Erythroblast (primary cell): ENCODE results near the gene SHISAL2A.
A peak's percentile ranks its signal among the peaks of the same experiment; 100 is the strongest.
"Not testable (repeated sequence)": the region's sequence is repeated elsewhere in the genome, so short reads cannot be mapped to it uniquely, and the experiment has no call there.

ENCODE experiments used
- DNase-seq, 2 experiments: peaks; one replicate each; lab custom pipeline; 2025; lab: John Stamatoyannopoulos, UW
- GATA1 ChIP-seq: IDR thresholded peaks from 2 replicates; pipeline ENCODE4 v1.6.1; 2011; ENCODE audit warnings: low read depth, mild to moderate bottlenecking, control low read depth, low read length, moderate library complexity
- POLR2A ChIP-seq: IDR thresholded peaks from 2 replicates; pipeline ENCODE4 v1.6.1; 2011; ENCODE audit warnings: mild to moderate bottlenecking, low read length

SHISAL2A gene

GRCh38 chr1:52674497-52675384, 41.8 kb downstream of the SHISAL2A start:
- TF ChIP-seq POLR2A (no peak), GATA1 (no peak)
- no peak for DNase-seq

- DNase-seq = no peak
These were observed 43.4 kb downstream of the SHISAL2A start for GRCh38 chr1:52676249-52676903.

DNA sequence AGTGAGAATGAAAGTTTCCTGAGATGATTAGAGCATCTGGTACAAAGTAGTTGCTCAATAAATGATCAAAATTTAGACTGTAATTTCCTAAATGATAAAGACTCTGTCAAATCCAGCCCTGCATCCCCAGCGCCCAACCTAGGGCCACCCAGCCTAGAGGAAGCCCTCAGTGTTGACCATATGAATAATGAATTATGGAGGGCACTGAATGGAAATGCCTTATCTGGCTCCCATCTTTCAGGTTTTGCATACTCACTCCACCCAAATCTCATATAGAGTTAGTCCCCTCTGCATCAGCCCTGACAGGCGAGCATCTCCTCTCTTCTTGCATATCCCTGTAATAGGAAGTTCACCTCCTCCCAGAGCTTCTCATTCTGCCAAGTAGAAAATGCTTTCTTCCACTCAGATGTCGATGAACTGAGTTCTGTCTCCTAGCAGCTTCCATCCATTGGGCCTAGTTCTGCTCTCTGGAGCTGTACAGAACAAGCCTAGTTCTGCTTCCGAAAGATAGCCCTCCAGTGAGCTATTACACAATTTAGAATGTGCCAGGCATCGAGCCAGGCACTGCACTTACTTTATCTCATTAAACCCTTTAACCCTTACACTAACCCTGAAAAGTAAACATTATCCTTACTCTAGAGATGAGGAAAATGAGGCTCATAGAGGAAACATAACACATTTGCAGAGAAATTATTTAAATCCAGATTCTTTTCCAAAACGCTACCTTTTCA, 44.3 kb downstream of the SHISAL2A start:
- peak; percentile 32 to 36 for DNase-seq

More at GRCh38 chr1:52676249-52676903, 43.4 kb downstream of the SHISAL2A start:
- TF ChIP-seq GATA1 (no peak), POLR2A (no peak)

GRCh38 chr1:52679048-52679447, 46.1 kb downstream of the SHISAL2A start:
- no peak for TF ChIP-seq GATA1
- no peak for TF ChIP-seq POLR2A
- no peak for DNase-seq

More for the DNA sequence above, 44.3 kb downstream of the SHISAL2A start:
- TF ChIP-seq POLR2A = no peak
- no peak for TF ChIP-seq GATA1

GRCh38 chr1:52679498-52679897, 46.5 kb downstream of the SHISAL2A start:
- no peak for TF ChIP-seq GATA1
- TF ChIP-seq POLR2A = no peak
- DNase-seq = no peak

- no peak for TF ChIP-seq POLR2A
- TF ChIP-seq GATA1 = no peak
- no peak for DNase-seq
These were observed 47.4 kb downstream of the SHISAL2A start for GRCh38 chr1:52680353-52680752.

GRCh38 chr1:52681136-52681535, 48.2 kb downstream of the SHISAL2A start:
- no peak for DNase-seq
- TF ChIP-seq GATA1 (no peak), POLR2A (no peak)

GRCh38 chr1:52683367-52683940, 50.5 kb downstream of the SHISAL2A start:
- no peak for TF ChIP-seq GATA1
- no peak for TF ChIP-seq POLR2A
- DNase-seq = no peak

GRCh38 chr1:52684545-52684944, 51.6 kb downstream of the SHISAL2A start:
- TF ChIP-seq GATA1 (no peak), POLR2A (no peak)
- no peak for DNase-seq

GRCh38 chr1:52686261-52686751, 53.3 kb downstream of the SHISAL2A start:
- DNase-seq = peak; percentile 67 to 72

DNA sequence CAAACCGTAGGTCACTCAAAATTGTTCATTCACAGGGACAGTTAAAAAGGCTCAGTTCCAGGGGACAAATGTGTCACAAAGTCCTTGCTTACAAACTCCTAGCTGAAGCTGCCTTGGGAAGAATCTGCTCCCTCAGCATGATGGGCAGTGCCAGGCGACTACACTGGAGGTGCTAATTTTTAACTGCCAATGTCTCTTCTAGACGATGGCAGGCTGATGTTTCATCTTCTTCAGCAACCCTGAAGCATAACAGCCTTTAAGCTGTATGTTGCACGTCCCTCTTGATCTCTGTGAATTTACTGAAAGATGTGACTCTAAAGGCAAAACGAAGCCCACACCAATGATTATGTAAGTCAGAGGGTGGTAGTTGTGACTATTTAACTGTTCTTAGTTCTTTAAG, 53.9 kb downstream of the SHISAL2A start:
- no peak for DNase-seq
- TF ChIP-seq GATA1 = no peak
- no peak for TF ChIP-seq POLR2A

DNA sequence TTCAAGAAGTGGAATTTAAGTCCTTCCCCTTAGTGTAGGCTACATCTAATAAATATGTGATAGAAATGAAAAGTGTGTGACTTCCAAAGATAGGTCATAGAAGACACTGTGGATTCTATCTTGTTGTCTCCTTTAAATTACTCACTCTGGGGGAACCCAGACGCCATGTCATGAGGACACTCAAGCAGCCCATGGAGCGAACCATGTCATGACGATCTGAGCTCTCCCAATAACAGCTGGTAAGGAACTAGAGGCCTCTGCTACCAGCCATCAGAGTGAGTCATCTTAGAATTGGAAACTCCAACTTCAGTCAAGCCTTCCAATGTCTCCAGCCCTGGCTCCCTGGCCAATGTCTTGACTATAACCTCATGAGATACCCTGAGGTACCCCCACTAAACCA, 58.9 kb downstream of the SHISAL2A start:
- no peak for DNase-seq
- TF ChIP-seq GATA1 (no peak), POLR2A (no peak)

DNA sequence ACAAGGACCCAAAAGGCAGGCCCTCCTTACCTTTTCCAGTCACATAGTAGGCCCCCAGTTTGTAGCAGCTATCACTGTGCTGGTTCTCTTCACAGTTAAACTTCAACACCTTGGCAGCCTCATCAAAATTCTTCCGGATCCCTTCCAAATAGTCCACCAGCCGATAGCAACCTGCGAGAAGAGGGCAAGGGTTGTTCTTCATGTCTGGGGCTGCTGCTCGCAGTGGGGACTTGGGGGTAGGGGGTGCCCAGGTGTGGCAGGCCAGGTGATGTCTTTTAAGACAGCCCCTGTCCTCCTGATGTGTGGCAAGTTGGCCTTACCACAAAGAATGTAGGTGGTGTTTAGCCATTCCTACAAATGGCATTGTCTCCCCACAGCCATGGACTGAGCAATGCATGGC, 59.7 kb downstream of the SHISAL2A start:
- no peak for TF ChIP-seq POLR2A
- TF ChIP-seq GATA1 = no peak
- DNase-seq = no peak

DNA sequence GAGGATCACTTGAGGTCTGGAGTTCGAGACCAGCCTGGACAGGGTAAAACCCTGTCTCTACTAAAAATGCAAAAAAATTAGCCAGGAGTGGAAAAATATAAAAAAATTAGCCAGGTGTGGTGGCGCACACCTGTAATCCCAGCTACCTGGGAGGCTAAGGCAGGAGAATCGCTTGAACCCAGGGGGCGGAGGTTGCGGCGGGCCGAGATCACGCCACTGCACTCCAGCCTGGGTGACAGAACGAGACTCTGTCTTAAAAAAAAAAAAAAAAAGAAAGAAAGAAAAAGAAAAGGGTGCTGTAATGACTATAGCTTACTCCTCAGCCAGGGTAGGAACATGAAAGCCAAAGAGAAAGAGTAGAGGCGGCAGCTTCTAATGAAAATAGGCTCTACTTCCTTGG, 60.4 kb downstream of the SHISAL2A start:
- not testable (repeated sequence) for DNase-seq
